Bronchial epithelial cell (primary cell): Measurements from ENCODE around the gene AMHR2. TPM values are rescaled to one million over a fixed set of nuclear protein-coding genes. Genes with fewer than 3 reads are reported as not detected.
A peak's percentile ranks its signal among the peaks of the same experiment; 100 is the strongest.
"Not testable (repeated sequence)": the region's sequence is repeated elsewhere in the genome, so short reads cannot be mapped to it uniquely, and the experiment has no call there.

Source experiments
- DNase-seq: peaks from one replicate; pipeline ENCODE4 v3.0.0-alpha.2; 2010; ENCODE audit warnings: low read depth
- FAIRE-seq: peaks from 2 replicates; lab custom pipeline; 2011; peaks lifted over from hg19 to GRCh38; lab: Jason Lieb, UNC
- H3K27me3 ChIP-seq: 2 replicates; pipeline ENCODE4 v1.5.1; 2011; ENCODE audit warnings: low read length; ENCODE audit not compliant: control insufficient read depth, insufficient read depth
- H3K36me3 ChIP-seq: 2 replicates; pipeline ENCODE4 v1.5.1; 2011; ENCODE audit warnings: low read length; ENCODE audit not compliant: control insufficient read depth, insufficient read depth
- H3K4me3 ChIP-seq: 2 replicates; pipeline ENCODE4 v1.5.1; 2011; ENCODE audit warnings: mild to moderate bottlenecking, low read depth, low read length, control low read depth
- total RNA-seq: library from RNA; depleted of rRNA; stranded (reverse); fragments of >200 nt; gene quantifications from 2 replicates; pipeline ENCODE4 v1.2.1, GENCODE V29; 2014
- TF ChIP-seq, protein P1 (sequence below): IDR thresholded peaks from 2 replicates; pipeline ENCODE4 v1.5.1; 2011; ENCODE audit warnings: mild to moderate bottlenecking, moderate library complexity, low read length, control low read depth, inconsistent platforms; ENCODE audit not compliant: insufficient read depth, severe bottlenecking

The AMHR2 gene
- total RNA-seq, 1 donor from 2014 or later: not detected

DNA sequence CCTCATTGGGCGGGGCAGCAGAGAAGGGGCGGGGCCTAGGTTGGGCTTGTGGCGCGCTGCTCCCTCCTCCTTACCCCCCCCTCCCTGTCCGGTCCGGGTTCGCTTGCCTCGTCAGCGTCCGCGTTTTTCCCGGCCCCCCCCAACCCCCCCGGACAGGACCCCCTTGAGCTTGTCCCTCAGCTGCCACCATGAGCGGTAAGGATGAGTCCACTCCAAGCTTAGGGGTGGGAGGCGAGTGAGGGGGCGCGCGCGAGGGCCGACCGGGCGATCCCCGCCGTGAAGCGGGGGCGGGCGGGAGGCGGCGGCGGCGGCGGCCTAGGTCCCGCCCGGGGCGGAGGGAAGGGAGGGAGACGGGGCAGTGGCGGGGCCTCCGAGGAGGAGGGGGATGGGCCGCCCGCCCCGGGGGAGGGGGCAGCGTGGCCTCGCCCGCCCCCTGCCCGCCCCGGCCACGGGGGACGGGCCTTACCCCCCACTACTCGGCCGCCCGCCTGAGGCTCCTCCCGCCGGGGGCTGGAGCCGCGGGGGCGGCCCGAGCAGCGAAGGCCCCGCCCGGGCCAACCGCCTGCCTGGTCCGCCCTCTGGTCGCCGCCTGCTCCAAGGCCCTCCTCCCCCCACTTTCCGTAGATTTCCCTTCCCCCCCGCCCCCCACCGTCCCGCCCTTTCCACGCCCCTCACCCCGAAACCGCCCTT is 43.4 kb upstream of the AMHR2 start, which contains the start of gene SP1:
SP1 (plus strand) TSS at position 73 of the 690 bp plus-strand sequence; CDS start at position 189, 116 bp downstream.
- peak; percentile 77 for DNase-seq
- no peak for FAIRE-seq

DNA sequence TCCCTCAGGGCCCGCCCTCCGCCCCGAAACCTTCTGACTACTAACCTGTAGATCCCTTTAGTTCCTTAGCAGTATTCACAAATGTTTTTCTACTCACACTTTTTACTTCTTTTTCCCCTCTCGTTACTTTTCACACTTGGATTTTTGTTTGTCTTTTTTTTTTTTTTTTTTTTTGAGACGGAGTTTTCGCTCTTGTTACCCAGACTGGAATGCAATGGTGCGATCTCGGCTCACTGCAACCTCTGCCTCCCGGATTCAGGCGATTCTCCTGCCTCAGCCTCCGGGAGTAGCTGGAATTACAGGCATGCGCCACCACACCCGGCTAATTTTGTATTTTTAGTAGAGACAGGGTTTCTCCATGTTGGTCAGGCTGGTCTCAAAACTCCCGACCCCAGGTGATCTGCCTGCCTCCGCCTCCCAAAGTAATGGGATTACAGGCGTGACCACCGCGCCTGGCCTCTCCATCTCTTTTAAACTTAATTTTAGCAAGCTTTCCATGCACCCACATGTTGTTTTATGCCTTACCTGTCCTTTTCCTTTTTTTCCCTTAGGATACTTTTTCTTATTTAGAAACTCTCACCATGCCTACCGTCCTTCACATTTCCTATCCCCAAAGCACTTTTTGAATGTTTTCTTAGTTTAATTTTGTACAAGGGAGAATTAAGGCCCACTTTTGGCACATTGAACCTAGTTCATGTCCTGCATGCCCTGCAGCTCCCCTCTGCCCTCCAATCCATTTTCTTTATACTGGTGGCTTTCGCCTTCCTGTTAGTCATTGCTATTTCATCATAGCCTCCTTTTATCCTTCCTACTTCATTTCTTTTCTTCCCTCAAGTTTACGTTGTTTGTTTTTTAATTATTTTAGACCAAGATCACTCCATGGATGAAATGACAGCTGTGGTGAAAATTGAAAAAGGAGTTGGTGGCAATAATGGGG is 42.6 kb upstream of the AMHR2 start:
- peak overlapping the region; percentile 40 for H3K4me3 ChIP-seq
- DNase-seq: peak; percentile 79
- peaks cover 9% of the 10 kb centered on the region for H3K36me3 ChIP-seq
- no peaks in the 10 kb centered on the region for H3K27me3 ChIP-seq
- no peak for FAIRE-seq
- TF ChIP-seq, protein P1, sequence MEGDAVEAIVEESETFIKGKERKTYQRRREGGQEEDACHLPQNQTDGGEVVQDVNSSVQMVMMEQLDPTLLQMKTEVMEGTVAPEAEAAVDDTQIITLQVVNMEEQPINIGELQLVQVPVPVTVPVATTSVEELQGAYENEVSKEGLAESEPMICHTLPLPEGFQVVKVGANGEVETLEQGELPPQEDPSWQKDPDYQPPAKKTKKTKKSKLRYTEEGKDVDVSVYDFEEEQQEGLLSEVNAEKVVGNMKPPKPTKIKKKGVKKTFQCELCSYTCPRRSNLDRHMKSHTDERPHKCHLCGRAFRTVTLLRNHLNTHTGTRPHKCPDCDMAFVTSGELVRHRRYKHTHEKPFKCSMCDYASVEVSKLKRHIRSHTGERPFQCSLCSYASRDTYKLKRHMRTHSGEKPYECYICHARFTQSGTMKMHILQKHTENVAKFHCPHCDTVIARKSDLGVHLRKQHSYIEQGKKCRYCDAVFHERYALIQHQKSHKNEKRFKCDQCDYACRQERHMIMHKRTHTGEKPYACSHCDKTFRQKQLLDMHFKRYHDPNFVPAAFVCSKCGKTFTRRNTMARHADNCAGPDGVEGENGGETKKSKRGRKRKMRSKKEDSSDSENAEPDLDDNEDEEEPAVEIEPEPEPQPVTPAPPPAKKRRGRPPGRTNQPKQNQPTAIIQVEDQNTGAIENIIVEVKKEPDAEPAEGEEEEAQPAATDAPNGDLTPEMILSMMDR: no peak

More for the DNA sequence above, 43.4 kb upstream of the AMHR2 start, which contains the start of gene SP1:
- Histone ChIP-seq H3K4me3 (peak within 1 kb of the TSS; percentile 46), H3K36me3 (peaks cover 9% of the 10 kb centered on the region), H3K27me3 (no peaks in the 10 kb centered on the region)
- TF ChIP-seq, protein P1: no peak

DNA sequence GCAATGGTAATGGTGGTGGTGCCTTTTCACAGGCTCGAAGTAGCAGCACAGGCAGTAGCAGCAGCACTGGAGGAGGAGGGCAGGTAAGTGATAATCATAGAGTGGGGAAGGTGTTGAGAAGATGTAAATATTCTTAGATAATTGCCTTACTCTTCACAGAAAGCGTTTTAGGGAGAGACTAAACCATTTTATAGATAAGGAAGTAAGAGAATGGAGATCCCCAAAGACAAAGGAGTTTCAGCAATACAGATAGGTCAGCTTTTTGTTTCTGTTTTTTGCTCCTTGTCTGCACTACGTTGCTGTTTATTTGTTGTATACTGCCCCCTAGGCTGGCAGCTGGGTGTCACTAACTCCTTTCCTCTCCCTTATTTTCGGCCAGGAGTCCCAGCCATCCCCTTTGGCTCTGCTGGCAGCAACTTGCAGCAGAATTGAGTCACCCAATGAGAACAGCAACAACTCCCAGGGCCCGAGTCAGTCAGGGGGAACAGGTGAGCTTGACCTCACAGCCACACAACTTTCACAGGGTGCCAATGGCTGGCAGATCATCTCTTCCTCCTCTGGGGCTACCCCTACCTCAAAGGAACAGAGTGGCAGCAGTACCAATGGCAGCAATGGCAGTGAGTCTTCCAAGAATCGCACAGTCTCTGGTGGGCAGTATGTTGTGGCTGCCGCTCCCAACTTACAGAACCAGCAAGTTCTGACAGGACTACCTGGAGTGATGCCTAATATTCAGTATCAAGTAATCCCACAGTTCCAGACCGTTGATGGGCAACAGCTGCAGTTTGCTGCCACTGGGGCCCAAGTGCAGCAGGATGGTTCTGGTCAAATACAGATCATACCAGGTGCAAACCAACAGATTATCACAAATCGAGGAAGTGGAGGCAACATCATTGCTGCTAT is 41.7 kb upstream of the AMHR2 start:
- Histone ChIP-seq H3K27me3 (no peaks in the 10 kb centered on the region), H3K36me3 (peaks cover 9% of the 10 kb centered on the region), H3K4me3 (no peak overlapping the region)
- DNase-seq: peak; percentile 96
- FAIRE-seq: no peak
- TF ChIP-seq, protein P1: peak; percentile 72

DNA sequence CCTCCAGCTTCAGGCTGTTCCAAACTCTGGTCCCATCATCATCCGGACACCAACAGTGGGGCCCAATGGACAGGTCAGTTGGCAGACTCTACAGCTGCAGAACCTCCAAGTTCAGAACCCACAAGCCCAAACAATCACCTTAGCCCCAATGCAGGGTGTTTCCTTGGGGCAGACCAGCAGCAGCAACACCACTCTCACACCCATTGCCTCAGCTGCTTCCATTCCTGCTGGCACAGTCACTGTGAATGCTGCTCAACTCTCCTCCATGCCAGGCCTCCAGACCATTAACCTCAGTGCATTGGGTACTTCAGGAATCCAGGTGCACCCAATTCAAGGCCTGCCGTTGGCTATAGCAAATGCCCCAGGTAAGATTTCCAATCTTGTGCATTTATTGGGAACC is 40.4 kb upstream of the AMHR2 start:
- Histone ChIP-seq H3K27me3 (no peaks in the 10 kb centered on the region), H3K36me3 (peaks cover 9% of the 10 kb centered on the region), H3K4me3 (no peak overlapping the region)
- FAIRE-seq (no peak), DNase-seq (no peak)
- TF ChIP-seq, protein P1: no peak

DNA sequence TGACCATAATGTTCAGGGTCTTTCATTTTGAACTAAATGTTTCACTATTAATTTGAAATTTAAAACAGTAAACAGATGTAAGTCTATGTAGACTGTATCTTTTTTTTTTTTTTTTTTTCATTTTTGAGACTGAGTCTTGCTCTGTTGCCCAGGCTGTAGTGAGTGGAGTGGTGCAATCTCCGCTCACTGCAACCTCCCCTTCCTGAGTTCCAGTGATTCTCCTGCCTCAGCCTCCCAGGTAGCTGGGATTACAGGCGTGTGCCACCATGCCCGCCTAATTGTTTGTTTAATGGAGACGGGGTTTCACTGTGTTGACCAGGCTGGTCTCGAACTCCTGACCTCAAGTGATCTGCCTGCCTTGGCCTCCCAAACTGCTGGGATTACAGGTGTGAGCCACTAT is 37.3 kb upstream of the AMHR2 start:
- FAIRE-seq, H3K4me3 ChIP-seq, DNase-seq, H3K27me3 ChIP-seq, H3K36me3 ChIP-seq: not testable (repeated sequence)
